ENCODE data around the gene FAS.

FAS gene

DNA sequence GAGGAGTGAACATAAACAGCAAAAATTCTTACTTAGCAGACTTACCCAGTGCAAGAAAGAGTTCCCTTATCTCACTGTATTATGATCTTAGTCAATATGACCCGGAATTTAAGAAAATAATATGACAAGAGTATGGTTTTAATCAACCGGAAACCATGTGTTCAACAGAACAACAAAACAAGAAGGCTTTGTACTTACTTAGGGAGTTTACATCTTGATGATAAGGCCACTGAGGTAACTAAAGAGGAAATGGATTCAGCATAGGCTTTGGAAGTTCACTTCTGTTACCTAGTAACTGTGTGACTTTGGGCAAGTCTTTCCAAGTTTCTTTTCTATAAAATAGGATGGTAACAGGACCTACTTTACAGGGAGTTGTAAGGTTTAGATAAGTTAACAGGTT is 7.4 kb upstream of the FAS start:
- TF ChIP-seq, protein P1, sequence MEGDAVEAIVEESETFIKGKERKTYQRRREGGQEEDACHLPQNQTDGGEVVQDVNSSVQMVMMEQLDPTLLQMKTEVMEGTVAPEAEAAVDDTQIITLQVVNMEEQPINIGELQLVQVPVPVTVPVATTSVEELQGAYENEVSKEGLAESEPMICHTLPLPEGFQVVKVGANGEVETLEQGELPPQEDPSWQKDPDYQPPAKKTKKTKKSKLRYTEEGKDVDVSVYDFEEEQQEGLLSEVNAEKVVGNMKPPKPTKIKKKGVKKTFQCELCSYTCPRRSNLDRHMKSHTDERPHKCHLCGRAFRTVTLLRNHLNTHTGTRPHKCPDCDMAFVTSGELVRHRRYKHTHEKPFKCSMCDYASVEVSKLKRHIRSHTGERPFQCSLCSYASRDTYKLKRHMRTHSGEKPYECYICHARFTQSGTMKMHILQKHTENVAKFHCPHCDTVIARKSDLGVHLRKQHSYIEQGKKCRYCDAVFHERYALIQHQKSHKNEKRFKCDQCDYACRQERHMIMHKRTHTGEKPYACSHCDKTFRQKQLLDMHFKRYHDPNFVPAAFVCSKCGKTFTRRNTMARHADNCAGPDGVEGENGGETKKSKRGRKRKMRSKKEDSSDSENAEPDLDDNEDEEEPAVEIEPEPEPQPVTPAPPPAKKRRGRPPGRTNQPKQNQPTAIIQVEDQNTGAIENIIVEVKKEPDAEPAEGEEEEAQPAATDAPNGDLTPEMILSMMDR (conservative IDR thresholded peaks at IDR 0.05; ENCODE audit: low read depth, low read length): no peak
- H3K4me3 ChIP-seq (ENCODE audit: low read depth, low read length): no peak overlapping the region
- DNase-seq (ENCODE audit: low read depth): peak; percentile 38

DNA sequence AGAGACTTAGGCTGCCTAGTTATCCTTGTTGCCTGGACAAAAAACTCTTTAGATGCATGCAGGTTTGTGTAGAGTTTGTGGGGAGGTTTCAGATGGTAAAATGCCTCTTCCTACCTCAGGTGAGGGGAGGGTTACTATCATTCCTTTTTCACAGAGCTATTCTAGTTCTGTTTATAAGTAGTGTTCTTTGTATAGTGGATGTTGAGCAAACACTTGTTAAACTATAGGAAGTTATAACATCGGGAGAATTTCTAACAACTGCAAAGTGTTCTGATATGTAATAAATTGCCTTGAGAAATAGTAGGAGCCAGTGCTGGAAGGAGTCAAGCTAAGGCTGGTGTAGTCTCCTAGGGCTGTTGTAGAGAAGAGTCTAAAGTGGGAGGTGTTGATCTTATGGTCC is 6.7 kb upstream of the FAS start:
- TF ChIP-seq, protein P1 (conservative IDR thresholded peaks at IDR 0.05; ENCODE audit: low read depth, low read length): no peak
- no peak overlapping the region for H3K4me3 ChIP-seq (ENCODE audit: low read depth, low read length)
- DNase-seq (ENCODE audit: low read depth): no peak

DNA sequence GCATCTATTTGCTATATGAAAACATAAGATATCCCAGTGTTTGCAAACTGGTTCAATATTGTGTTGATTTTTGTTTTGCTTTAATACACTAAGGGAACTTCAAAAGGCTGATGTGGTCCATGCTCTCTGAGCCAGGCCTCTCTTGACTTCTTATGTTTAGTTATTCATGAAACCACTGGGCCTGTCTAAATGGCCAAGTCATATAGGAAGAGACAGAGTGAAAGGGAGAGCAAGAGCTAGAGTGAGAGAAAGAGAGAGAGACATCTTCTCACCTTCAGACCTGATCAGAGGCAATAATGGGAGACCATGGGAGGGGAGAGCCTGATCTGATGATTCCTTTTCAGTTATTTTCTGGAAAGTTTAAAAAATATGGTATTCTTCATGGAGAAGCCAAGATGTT is 6.1 kb upstream of the FAS start:
- TF ChIP-seq, protein P1 (conservative IDR thresholded peaks at IDR 0.05; ENCODE audit: low read depth, low read length): no peak
- no peak overlapping the region for H3K4me3 ChIP-seq (ENCODE audit: low read depth, low read length)

DNA sequence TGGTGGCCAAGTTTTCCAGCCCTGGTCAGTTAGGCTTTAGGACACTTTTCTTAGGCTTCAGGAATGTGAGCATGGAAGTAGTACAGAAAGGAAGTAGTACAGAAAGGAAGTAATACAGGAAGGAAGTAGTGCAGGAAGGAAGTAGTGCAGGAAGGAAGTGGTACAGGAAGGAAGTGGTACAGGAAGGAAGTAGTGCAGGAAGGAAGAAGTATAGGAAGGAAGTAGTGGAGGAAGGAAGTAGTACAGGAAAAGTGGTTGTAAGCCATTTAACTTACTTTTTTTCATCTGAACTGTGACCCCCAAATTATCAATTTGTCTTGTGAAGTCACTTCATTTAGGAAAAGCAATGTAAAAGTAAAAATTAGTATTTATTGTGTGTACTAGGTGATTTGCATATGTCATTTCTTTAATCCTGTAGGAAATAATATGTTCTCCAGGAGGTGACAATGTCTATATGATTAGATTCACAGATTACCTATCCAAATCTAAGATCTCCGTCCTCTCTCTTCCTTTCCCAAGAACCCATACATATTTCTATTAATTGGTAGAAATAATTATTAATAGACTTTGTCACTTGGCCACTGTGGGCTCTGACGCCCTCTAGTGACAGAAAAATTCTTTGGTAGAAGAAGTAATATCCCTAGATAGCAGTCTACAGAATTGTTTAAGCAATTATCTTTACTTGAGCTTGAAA is 3.9 kb upstream of the FAS start:
- peak; percentile 68 for DNase-seq (ENCODE audit: low read depth)
- H3K4me3 ChIP-seq (ENCODE audit: low read depth, low read length): no peak overlapping the region
- TF ChIP-seq, protein P1 (conservative IDR thresholded peaks at IDR 0.05; ENCODE audit: low read depth, low read length): peak; percentile 75

More for the DNA sequence above, 6.1 kb upstream of the FAS start:
- no peak for DNase-seq (ENCODE audit: low read depth)

DNA sequence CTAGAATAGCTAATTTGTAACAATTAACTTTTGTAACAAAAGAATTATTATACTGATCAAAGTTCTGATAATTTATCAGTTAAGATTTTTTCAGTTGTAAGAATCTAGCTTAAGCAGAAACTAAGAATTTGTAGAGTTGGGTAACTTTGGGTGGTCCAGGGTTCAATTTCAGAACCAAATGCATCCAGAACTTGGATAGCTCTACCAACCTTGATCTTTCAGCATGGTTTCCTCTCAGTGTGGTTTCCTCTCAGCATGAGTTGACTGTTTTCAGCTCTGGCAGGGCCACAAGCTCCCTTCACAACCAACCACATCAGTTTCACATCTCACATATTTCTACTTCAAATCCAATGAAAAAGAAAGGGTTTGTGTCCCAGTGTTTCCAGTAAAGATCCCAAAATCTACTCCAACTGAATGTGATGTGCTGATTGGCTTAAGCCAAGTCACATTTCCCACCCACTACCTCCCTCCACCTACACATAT is 3.3 kb upstream of the FAS start:
- DNase-seq (ENCODE audit: low read depth): peak; percentile 68
- TF ChIP-seq, protein P1 (conservative IDR thresholded peaks at IDR 0.05; ENCODE audit: low read depth, low read length): no peak
- H3K4me3 ChIP-seq (ENCODE audit: low read depth, low read length): no peak overlapping the region

DNA sequence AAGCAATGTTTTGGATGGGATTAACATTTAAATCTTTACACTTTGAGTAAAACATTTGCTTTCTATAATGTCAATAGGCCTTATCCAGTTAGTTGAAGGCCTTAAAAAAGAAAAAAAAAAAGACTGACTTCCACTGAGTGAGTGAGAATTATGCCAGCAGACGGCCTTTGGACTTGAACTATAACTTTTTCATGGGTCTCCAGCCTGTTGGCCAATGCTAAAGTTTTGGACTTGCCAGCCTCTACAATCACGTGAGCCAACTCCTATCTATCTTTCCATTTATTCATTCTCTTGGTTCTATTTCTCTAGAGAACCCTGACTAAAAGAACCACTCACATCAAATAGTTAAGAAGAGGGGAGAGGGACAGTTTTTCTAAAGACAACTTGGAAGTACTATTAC is 2.8 kb upstream of the FAS start:
- TF ChIP-seq, protein P1 (conservative IDR thresholded peaks at IDR 0.05; ENCODE audit: low read depth, low read length): no peak
- H3K4me3 ChIP-seq (ENCODE audit: low read depth, low read length): no peak overlapping the region
- no peak for DNase-seq (ENCODE audit: low read depth)

DNA sequence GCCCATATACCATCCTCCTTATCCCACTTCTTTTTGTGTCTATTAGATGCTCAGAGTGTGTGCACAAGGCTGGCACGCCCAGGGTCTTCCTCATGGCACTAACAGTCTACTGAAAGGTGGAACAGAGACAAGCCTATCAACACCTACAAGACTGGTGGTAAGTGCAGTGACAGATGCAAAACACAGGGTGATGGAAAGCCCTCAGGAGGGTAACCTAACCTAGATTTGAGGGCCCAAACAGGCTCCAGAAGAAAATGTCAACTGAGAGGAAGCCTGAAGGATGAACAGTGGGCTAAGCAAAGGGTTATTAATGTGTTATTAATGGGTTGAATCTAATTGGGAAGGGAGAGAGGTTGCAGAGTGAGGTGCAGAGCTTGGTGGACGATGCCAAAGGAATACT is 1.2 kb upstream of the FAS start:
- peak overlapping the region; percentile 81 for H3K4me3 ChIP-seq (ENCODE audit: low read depth, low read length)
- TF ChIP-seq, protein P1 (conservative IDR thresholded peaks at IDR 0.05; ENCODE audit: low read depth, low read length): no peak
- DNase-seq (ENCODE audit: low read depth): no peak
